Measurements from ENCODE around the gene DOK3. TPM values are rescaled to one million over a fixed set of nuclear protein-coding genes. Genes with fewer than 3 reads are reported as not detected.

The DOK3 gene
- polyA plus RNA-seq, 2 of the 4 experiments (the other 2 are of a cell fraction) = 1.3 to 7.1 TPM

- ATAC-seq = no peak
- ChIA-PET POLR2A (no interaction called here), CTCF (interaction anchor here (0.9 to 2.7 kb wide), 3 partner anchors 17 to 29 kb away, joined by 3 to 9 read pairs (median 4); no protein-coding TSS in a partner anchor)
- TF ChIP-seq ELK1 (IDR thresholded peaks at IDR 0.05; ENCODE audit: low read depth, low read length) (no peak), RAD21 (conservative IDR thresholded peaks at IDR 0.05 in 1 of 2, IDR thresholded peaks at IDR 0.05 in 1 of 2) (0 out of 5 replicates have a peak, but pooled peaks of 1 of the 2 experiments have one; percentile 5), HOXB5 (CRISPR knock-in tag; IDR thresholded peaks at IDR 0.05) (no peak), GATA3 (IDR thresholded peaks at IDR 0.05; ENCODE audit: borderline replicate concordance) (no peak), REST (IDR thresholded peaks at IDR 0.05) (no peak), FOSL2 (IDR thresholded peaks at IDR 0.05) (no peak), FOSL2 (CRISPR knock-in tag; IDR thresholded peaks at IDR 0.05) (no peak), RCOR1 (IDR thresholded peaks at IDR 0.05; ENCODE audit: low read depth, low read length) (no peak), MAZ (IDR thresholded peaks at IDR 0.05; ENCODE audit: borderline replicate concordance, low read depth, low read length) (no peak), PHF8 (IDR thresholded peaks at IDR 0.05; ENCODE audit: borderline replicate concordance, low read depth) (no peak), MYC (IDR thresholded peaks at IDR 0.05; ENCODE audit: borderline replicate concordance, low read length) (no peak), KDM5A (IDR thresholded peaks at IDR 0.05) (no peak), ZNF302 (CRISPR knock-in tag; IDR thresholded peaks at IDR 0.05) (no peak), CTCF (IDR thresholded peaks at IDR 0.05) (0 out of 3 replicates have a peak, but pooled peaks have one; percentile 8)
- H3K9me3 ChIP-seq = no peaks in the 10 kb centered on the region
- no peak for DNase-seq (ENCODE audit: low read depth in 1 of 2, low spot score in 1 of 2)
- H3K4me1 ChIP-seq = peaks cover 9% of the 10 kb centered on the region; the same call in 2 of the 3 replicates
- WGBS (ENCODE audit: missing lambda C conversion rate) = 44% methylated on average over 2 of the region's 2 CpGs
- H3K27ac ChIP-seq = no peak overlapping the region
- H3K4me2 ChIP-seq = no peak overlapping the region
- no peak for FAIRE-seq
- no peak overlapping the region for H3K4me3 ChIP-seq
These were observed 11.4 kb upstream of the DOK3 start for GRCh38 chr5:177520916-177521513.

- WGBS (ENCODE audit: missing lambda C conversion rate) = 90% methylated on average over 3 of the region's 3 CpGs
- ATAC-seq (no peak), DNase-seq (ENCODE audit: low read depth in 1 of 2, low spot score in 1 of 2) (no peak), FAIRE-seq (no peak)
- ChIA-PET CTCF (interaction anchor here (2.7 kb wide), 1 partner anchor 19 kb away, joined by 9 read pairs; no protein-coding TSS in a partner anchor), POLR2A (no interaction called here)
- Histone ChIP-seq H3K4me3 (no peak overlapping the region), H3K4me1 (peaks cover 17% of the 10 kb centered on the region), H3K27ac (no peak overlapping the region), H3K4me2 (no peak overlapping the region), H3K9me3 (no peaks in the 10 kb centered on the region)
- no peak for TF ChIP-seq RNF2 (IDR thresholded peaks at IDR 0.05; ENCODE audit: borderline replicate concordance, low read depth)
- TF ChIP-seq POLR2A (IDR thresholded peaks at IDR 0.05; ENCODE audit: low read length) = no peak
- TF ChIP-seq NR3C1 (IDR thresholded peaks at IDR 0.05) = no peak
- no peak for TF ChIP-seq ZFP36 (IDR thresholded peaks at IDR 0.05; ENCODE audit: borderline replicate concordance, partially characterized antibody)
- no peak for TF ChIP-seq ZC3H11A (IDR thresholded peaks at IDR 0.05)
These were observed 10.6 kb upstream of the DOK3 start for GRCh38 chr5:177520271-177520670.

Measured in A549 (cell line).